OCI-LY3 (cell line): Measurements from ENCODE around the gene ZNF175.

Experiments used
- EZH2phosphoT487 ChIP-seq: fragments of 200-600 bp; shearing (Covaris generic); IDR thresholded peaks from 2 replicates; pipeline ENCODE4 v1.6.1; 2018; ENCODE audit warnings: antibody characterized with exemption, mixed run types, low read depth
- TF ChIP-seq, protein P1 (sequence below): fragments of 200-600, 300-600 bp; sonication (generic); IDR thresholded peaks from 2 replicates; pipeline ENCODE4 v1.5.1; 2014; ENCODE audit warnings: antibody characterized with exemption, low read length, low read depth

DNA sequence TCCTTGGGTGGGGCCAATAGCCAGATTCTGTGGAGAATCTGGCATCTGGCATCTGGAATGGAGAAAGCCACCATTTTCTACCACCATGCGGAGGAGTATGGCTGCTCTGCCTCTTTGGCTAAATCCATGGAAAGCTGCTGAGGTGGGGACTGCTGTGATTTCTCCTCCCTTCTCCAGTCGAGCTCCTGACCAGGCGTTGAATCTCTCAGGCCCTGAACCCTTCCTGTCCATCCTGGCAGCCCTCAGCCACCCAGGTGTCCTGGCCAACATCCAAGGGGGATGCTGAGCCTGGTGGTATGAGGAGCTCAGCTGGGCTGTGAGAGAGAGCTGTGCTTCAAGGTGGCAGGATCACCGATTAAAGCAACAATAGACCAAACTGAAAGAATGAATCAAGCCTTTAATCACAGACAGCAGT is 22.2 kb upstream of the ZNF175 start:
- TF ChIP-seq, protein P1, sequence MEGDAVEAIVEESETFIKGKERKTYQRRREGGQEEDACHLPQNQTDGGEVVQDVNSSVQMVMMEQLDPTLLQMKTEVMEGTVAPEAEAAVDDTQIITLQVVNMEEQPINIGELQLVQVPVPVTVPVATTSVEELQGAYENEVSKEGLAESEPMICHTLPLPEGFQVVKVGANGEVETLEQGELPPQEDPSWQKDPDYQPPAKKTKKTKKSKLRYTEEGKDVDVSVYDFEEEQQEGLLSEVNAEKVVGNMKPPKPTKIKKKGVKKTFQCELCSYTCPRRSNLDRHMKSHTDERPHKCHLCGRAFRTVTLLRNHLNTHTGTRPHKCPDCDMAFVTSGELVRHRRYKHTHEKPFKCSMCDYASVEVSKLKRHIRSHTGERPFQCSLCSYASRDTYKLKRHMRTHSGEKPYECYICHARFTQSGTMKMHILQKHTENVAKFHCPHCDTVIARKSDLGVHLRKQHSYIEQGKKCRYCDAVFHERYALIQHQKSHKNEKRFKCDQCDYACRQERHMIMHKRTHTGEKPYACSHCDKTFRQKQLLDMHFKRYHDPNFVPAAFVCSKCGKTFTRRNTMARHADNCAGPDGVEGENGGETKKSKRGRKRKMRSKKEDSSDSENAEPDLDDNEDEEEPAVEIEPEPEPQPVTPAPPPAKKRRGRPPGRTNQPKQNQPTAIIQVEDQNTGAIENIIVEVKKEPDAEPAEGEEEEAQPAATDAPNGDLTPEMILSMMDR = no peak
- TF ChIP-seq EZH2phosphoT487 = no peak
